Heart left ventricle (tissue), 16 donors: ENCODE measurements around the gene CLCN3. TPM values are rescaled to one million over a fixed set of nuclear protein-coding genes. Genes with fewer than 3 reads are reported as not detected.

Source experiments
- ATAC-seq, 4 donors: fragments of 200-7000 bp; cut with Tn5 transposase; one replicate each; pipeline ENCODE4 v1.9.1; 2020 to 2022; ENCODE audit warnings: moderate library complexity in 4 of 4, mild to moderate bottlenecking in 3 of 4, moderate number of reproducible peaks in 1 of 4
- DNase-seq, 5 donors: peaks; one replicate each; pipeline ENCODE4 v3.0.0-alpha.2; 2020
- H3K27ac ChIP-seq, 12 donors: fragments of 200-600 bp; sonication (generic) in 4 of 12; one replicate each; pipeline versions ENCODE4 v1.5.0 to v1.8.0; 2016 to 2022; ENCODE audit warnings: mild to moderate bottlenecking in 2 of 12
- H3K27me3 ChIP-seq, 9 donors: fragments of 200-600 bp; sonication (generic) in 2 of 9; one replicate each; pipeline versions ENCODE4 v1.5.1 to v1.8.0; 2016 to 2022; ENCODE audit warnings: mild to moderate bottlenecking in 3 of 9
- H3K36me3 ChIP-seq, 9 donors: fragments of 200-600 bp; sonication (generic) in 2 of 9; one replicate each; pipeline versions ENCODE4 v1.5.0 to v1.8.0; 2018 to 2022; ENCODE audit warnings: mild to moderate bottlenecking in 2 of 9
- H3K4me1 ChIP-seq, 12 donors: fragments of 200-600 bp; sonication (generic) in 4 of 12; one replicate each; pipeline versions ENCODE4 v1.5.0 to v1.8.0; 2016 to 2022; ENCODE audit warnings: mild to moderate bottlenecking in 3 of 12
- H3K4me3 ChIP-seq, 12 donors: fragments of 200-600 bp; sonication (generic) in 4 of 12; one replicate each; pipeline versions ENCODE4 v1.5.0 to v1.8.0; 2017 to 2022; ENCODE audit warnings: mild to moderate bottlenecking in 9 of 12, moderate library complexity in 4 of 12
- H3K9me3 ChIP-seq, 12 donors: fragments of 200-600 bp; sonication (generic) in 4 of 12; one replicate each; pipeline versions ENCODE4 v1.5.0 to v1.8.0; 2016 to 2022; ENCODE audit warnings: mild to moderate bottlenecking in 1 of 12
- POLR2A ChIP-seq, 2 donors: fragments of 450-650 bp; IDR thresholded peaks; one replicate each; pipeline ENCODE4 v1.6.1; 2017; ENCODE audit warnings: antibody characterized with exemption in 2 of 2, mild to moderate bottlenecking in 2 of 2, moderate library complexity in 2 of 2
- WGBS, 4 donors: extraction: QIAGEN DNeasy Blood & Tissue Kit in 2 of 4; methylation state at CpG; one replicate each; pipeline versions ENCODE4 v1.1.5 to v1.1.7; 2013 to 2018; 5-methylcytosine and 5-hydroxymethylcytosine counted together
- intact Hi-C, 10 donors: fragments of 100-400 bp; cut with DNase I; formaldehyde crosslinking; loops; one replicate each; pipeline versions ENCODE4 v1.11.1 to v1.14.2; 2022
- polyA plus RNA-seq, 2 donors: library from polyadenylated mRNA; stranded (reverse); fragments of 200-250 nt; gene quantifications; one replicate each; pipeline ENCODE4 v1.2.3, GENCODE V29; 2013
- total RNA-seq, 9 donors: library from RNA; depleted of rRNA in 2 of 9; stranded (reverse); fragments of >200 nt in 2 of 9; fragmentation: NEBNext Ultra II Directional in 3 of 9; extraction: Animal tissue kit (Norgen Biotek cat#: 25700) in 3 of 9; gene quantifications; one replicate each; pipeline versions ENCODE4 v1.1.0 to v1.2.4, GENCODE V29; 2016 to 2023
- TF ChIP-seq, protein P1 (sequence below), 12 donors: fragments of 200-600 bp; sonication (generic) in 4 of 12; IDR thresholded peaks; one replicate each; pipeline versions ENCODE4 v1.5.0 to v1.8.0; 2018 to 2022; ENCODE audit warnings: antibody characterized with exemption in 12 of 12, mild to moderate bottlenecking in 5 of 12
- donor health status: ischemic (EF 13 %, LVEDD 7.1; RV severe dilation, severe dysfunction).
- donor health status: healthy with polysubstance abuse.
- donor health status: DM: no; HTN: yes; CAD: no.
- donor health status: DM: no; HTN: no; CAD: no.
- donor health status: ischemic (EF 25% LVEDD 6.9; RV normal size, moderate dysfunction).
- donor health status: ischemic (EF 25% LVEDD 5.7; RV mildly dilated, moderate dysfunction).
- donor health status: healthy.
- donor health status: DM: yes; HTN: yes; CAD: no.
- donor health status: ischemic (EF 35%, LVEDD 5.7; RV mildly dilated, moderate dysfunction).
- donor health status: nonischemic (EF 11% LVEDD 7.7; RV severe dilation, severe dysfunction).
- donor health status: DM: yes; HTN: yes; CAD: no.
- donor health status: PGD.
- donor health status: ischemic (EF 29% LVEDD 5.4; RV normal size, mild dysfunction).
- donor health status: nonischemic (EF 23%, LVEDD 6.1; RV moderate dilation, normal function).

The CLCN3 gene
- total and polyA plus RNA-seq, 11 donors = 17.4 to 86.2 (median 57.4) TPM

DNA sequence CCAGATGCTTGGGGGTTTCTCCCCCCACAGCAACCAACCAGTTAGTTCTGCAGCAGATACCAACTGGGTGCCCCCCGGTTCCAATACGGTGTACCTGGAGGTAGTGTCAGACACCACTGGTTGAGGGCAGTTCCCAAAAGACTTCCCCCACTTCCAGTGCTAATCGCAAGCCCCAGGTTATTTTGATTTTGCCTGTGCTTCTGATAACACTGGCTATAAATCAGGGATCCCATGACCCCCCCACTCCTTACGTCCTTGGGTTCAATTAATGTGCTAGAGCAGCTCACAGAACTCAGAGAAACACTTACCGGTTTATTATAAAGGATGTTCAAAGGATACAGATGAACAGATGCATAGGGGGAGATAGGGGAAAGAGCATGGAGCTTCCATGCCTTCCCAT lies 5.5 kb downstream of the CLCN3 start:
- intact Hi-C loops = loop anchor here in 3 of 10 donors (10.0 kb wide), 3 partner anchors 79 to 399 kb away; partner anchors contain the start of gene MFAP3L (in 1 of the 3)
- ATAC-seq = no peak
- TF ChIP-seq POLR2A (IDR thresholded peaks at IDR 0.05) = no peak
- TF ChIP-seq, protein P1, sequence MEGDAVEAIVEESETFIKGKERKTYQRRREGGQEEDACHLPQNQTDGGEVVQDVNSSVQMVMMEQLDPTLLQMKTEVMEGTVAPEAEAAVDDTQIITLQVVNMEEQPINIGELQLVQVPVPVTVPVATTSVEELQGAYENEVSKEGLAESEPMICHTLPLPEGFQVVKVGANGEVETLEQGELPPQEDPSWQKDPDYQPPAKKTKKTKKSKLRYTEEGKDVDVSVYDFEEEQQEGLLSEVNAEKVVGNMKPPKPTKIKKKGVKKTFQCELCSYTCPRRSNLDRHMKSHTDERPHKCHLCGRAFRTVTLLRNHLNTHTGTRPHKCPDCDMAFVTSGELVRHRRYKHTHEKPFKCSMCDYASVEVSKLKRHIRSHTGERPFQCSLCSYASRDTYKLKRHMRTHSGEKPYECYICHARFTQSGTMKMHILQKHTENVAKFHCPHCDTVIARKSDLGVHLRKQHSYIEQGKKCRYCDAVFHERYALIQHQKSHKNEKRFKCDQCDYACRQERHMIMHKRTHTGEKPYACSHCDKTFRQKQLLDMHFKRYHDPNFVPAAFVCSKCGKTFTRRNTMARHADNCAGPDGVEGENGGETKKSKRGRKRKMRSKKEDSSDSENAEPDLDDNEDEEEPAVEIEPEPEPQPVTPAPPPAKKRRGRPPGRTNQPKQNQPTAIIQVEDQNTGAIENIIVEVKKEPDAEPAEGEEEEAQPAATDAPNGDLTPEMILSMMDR (IDR thresholded peaks at IDR 0.05) = no peak
- Histone ChIP-seq H3K4me1 (peaks cover 0 to 64% (median 28%) of the 10 kb centered on the region in 12 donors), H3K36me3 (no peaks in the 10 kb centered on the region), H3K4me3 (no peak overlapping the region), H3K9me3 (no peaks in the 10 kb centered on the region), H3K27ac (peak overlapping the region in 6 of 12 donors; percentile 4 to 74 (median 38)), H3K27me3 (no peaks in the 10 kb centered on the region)
- 78 to 85% (median 81%) methylated on average over 5 of the region's 5 CpGs for WGBS, 4 donors
- DNase-seq = no peak

DNA sequence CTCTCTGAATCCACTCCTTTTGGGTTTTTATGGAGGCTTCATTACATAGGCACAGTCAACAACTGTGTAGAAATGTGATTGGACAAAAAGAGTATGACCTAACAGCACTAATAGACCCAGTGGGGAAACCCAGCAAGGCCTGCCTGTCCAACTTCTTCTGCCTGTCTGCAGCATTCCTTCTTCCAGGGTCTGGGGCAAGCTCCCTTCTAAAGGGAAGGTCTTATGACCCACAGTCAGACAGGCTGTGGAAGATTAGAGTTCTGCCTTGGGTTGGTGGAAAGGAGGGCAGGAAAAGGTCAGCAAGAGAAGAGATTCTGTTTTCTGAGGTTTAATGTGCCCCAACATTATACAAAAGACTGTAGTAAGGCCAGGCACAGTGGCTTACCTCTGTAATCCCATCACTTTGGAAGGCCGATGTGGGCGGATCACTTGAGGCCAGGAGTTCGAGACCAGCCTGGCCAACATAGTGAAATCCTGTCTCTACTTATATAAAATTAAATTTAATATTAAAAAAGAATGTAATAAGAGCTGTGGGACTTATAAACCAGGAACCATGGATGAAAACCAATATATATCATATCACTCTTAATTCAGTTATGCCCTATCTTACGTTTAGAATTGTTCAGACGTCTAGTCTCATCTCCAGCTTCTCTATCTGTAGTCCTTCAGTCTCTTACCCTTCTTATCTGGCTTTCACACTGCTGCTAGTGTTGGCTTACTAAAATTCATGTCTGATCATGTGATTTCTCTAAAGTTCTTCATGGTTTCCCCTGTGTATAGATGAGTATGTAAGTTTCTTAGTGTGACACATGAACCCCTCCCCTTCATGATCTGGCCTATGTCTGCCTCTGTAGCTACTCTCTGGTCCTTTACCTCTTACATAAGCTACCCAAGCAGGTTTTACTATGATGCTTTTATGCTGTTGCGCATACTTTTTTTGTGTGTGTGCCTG lies 6.2 kb downstream of the CLCN3 start:
- H3K27ac ChIP-seq = peak overlapping the region in 10 of 12 donors; percentile 22 to 74 (median 45)

DNA sequence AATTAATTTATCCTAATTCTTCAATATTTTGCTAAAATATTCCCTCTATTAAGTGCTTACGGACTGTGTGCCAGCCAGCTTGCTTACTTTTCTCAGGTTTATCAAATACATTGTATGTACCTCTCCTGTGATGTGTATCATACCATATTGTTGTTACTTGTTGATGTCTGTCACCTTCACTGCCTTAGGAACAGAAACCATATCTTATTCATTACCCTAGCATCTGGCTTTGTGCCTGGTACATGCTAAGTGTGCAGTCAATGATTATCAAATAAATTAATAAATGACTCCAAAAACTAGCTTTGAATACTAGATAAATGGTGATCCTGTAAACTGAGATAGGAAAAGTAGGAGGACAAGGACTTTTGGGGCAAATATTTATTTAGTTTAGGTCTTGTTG lies 6.9 kb downstream of the CLCN3 start:
- intact Hi-C loops = loop anchor here in 3 of 10 donors (10.0 kb wide), 3 partner anchors 77 to 397 kb away; partner anchors contain the start of gene MFAP3L (in 1 of the 3)
- WGBS, 4 donors = 52 to 73% (median 63%) methylated on average over 1 of the region's 1 CpG
- Histone ChIP-seq H3K4me3 (no peak overlapping the region), H3K27ac (peak overlapping the region in 10 of 12 donors; percentile 22 to 74 (median 45)), H3K9me3 (no peaks in the 10 kb centered on the region), H3K27me3 (no peaks in the 10 kb centered on the region), H3K4me1 (peaks cover 0 to 58% (median 21%) of the 10 kb centered on the region in 12 donors), H3K36me3 (no peaks in the 10 kb centered on the region)
- ATAC-seq (peak in 2 of 4 donors; percentile 39 to 50), DNase-seq (no peak)
- TF ChIP-seq POLR2A (IDR thresholded peaks at IDR 0.05) = no peak
- TF ChIP-seq, protein P1 (IDR thresholded peaks at IDR 0.05) = no peak

More for the DNA sequence above, 6.2 kb downstream of the CLCN3 start:
- 83 to 84% (median 83%) methylated on average over 6 of the region's 6 CpGs for WGBS, 4 donors
- Histone ChIP-seq H3K9me3 (no peaks in the 10 kb centered on the region), H3K4me1 (peaks cover 0 to 64% (median 27%) of the 10 kb centered on the region in 12 donors), H3K27me3 (no peaks in the 10 kb centered on the region), H3K36me3 (no peaks in the 10 kb centered on the region), H3K4me3 (no peak overlapping the region)
- ATAC-seq (peak in 1 of 4 donors; percentile 17), DNase-seq (no peak)
- intact Hi-C loops = loop anchor here in 3 of 10 donors (10.0 kb wide), 3 partner anchors 78 to 398 kb away; partner anchors contain the start of gene MFAP3L (in 1 of the 3)
- TF ChIP-seq, protein P1 (IDR thresholded peaks at IDR 0.05) = no peak
- no peak for TF ChIP-seq POLR2A (IDR thresholded peaks at IDR 0.05)

DNA sequence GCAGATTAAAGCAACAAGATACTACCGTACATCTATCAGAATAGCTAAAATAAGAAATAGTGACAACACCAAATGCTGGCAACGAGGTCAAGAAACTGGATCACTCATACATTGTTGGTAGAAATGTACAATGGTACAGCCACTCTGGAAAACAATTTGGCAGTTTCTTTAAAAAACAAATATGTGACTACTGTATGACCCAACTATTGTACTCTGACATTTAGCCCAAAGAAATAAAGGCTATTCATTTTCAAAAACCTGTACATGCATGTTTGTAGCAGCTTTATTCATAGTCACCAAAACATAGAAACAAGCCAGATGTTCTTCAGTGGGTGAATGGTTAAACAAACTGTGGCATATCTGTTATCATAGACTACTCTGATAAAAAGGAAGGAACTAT lies 8.2 kb downstream of the CLCN3 start:
- no peaks in the 10 kb centered on the region for H3K27me3 ChIP-seq
- H3K27ac ChIP-seq = peak overlapping the region in 6 of 12 donors; percentile 9 to 74 (median 36)
- peaks cover 0 to 46% (median 12%) of the 10 kb centered on the region in 12 donors for H3K4me1 ChIP-seq
- intact Hi-C loops = loop anchor here in 3 of 10 donors (10.0 kb wide), 3 partner anchors 76 to 396 kb away; partner anchors contain the start of gene MFAP3L (in 1 of the 3)
- 49 to 53% (median 52%) methylated on average over 2 of the region's 2 CpGs for WGBS, 4 donors
- DNase-seq (no peak), ATAC-seq (peak in 2 of 4 donors; percentile 29 to 39)
- no peaks in the 10 kb centered on the region for H3K9me3 ChIP-seq
- TF ChIP-seq, protein P1 (IDR thresholded peaks at IDR 0.05) = no peak
- no peak for TF ChIP-seq POLR2A (IDR thresholded peaks at IDR 0.05)
- no peaks in the 10 kb centered on the region for H3K36me3 ChIP-seq
- no peak overlapping the region for H3K4me3 ChIP-seq
